Activated T-cell treated with anti-CD3 and anti-CD28 coated beads for 1 hour (primary cell): ENCODE measurements around the gene ATF7.
"Not testable (repeated sequence)": the region's sequence is repeated elsewhere in the genome, so short reads cannot be mapped to it uniquely, and the experiment has no call there.

ENCODE experiments used
- DNase-seq: peaks from one replicate; pipeline ENCODE4 v3.0.0-alpha.2; 2020; ENCODE audit warnings: low read depth

Gene ATF7

DNA sequence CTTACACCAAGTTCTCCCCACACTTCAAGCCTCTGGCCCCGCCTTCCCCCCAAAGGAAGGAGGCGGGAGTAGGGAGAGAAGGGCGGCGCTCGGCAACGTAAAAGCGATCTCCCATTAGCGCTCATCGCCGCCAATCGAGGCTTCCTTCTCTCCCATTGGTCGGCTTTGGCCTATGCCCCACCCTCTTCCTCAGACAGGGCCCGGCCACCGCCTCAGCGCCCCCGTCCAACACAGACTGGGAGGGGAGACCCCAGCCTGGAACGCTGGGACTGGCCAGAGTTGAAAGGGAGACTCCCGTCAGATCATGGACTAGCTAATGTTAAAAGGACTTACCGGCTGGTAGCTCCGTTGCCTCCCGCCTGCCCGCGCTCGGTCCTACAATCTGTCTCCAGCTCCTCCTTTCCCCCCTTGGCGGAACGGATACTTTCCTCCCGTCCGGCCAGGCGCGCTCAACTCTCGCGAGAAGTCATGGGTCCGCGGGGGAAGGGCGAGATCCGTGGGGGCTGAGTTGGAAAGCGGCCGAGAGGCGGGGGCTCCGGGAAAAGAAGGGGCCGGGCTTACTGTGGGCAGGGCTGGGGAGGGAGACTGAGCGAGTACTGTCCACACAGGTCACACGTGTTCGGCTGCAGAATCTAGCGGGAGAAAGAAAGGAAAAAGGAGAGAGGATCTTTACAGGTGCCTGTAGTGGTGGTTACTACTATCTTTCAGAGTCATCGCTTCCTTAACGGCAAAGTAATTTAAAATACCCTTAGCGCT lies at the start of gene ATF7:
ATF7 (minus strand) TSS at position 437 of the 756 bp plus-strand sequence. CDS start 25,382 bp downstream, outside the sequence.
- peak; percentile 99 for DNase-seq

DNA sequence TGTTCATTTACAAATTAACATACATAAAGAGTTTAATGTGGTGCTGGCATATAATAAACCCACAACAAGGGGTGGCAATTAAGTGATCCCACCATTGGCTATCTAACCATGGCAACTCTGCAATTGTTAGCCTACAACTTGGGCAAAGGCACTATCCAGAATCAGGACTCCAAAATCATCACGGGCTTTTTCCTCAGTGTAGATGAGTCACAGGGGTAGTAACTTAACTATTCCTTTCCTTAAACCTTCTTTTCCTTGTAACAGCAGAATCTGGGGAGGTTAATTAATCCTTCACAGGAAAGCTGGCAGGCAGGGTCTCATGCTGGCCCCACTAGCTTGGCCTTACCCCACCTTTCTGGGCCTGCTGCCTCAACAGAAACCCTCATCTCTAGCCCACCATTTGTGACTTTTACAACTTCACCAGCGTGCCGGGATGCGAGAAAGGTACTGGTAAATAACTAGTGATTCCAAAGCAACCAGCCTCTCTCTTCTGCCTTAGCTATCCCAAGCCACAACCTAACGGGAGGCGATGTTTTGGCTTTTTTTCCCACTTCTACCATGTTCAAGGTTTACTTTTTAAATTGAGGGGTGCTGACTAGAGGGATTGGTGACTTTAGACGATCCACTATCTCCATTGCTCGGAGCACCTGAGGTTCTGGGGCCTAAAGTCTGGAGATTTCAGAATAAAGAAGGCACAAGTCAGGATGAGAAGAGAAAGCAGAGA lies 49.0 kb upstream of the ATF7 start:
- no peak for DNase-seq

DNA sequence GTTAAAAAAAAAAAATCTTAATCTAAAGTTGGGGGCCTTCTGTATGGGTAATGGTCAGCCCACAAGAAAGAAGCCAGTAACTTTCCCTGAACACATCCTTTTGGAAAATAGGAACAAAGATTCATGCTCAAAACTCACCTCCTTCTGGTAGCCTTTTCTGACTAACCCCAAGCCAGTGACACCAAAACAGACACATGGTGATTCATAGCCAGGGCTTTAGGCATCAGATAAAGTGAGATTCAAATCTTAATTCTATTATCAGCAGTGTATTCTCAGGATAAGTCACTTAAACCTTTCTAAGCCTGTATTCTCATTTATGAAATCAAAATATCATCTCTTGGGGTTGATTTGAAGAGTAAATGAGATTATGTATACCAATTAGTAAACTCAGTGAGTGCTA lies 44.8 kb upstream of the ATF7 start:
- DNase-seq: no peak

- no peak for DNase-seq
These were observed 44.1 kb upstream of the ATF7 start for GRCh38 chr12:53670308-53670707.

- DNase-seq: no peak
These were observed 40.9 kb upstream of the ATF7 start for GRCh38 chr12:53667080-53667479.

- no peak for DNase-seq
These were observed 38.8 kb upstream of the ATF7 start for GRCh38 chr12:53664936-53665335.

GRCh38 chr12:53664191-53664590 lies 38.0 kb upstream of the ATF7 start:
- no peak for DNase-seq

- DNase-seq: no peak
These were observed 33.9 kb upstream of the ATF7 start for GRCh38 chr12:53660041-53660440.

GRCh38 chr12:53659571-53659981 lies 33.4 kb upstream of the ATF7 start:
- DNase-seq: no peak

- no peak for DNase-seq
These were observed 32.9 kb upstream of the ATF7 start for GRCh38 chr12:53659011-53659551.

DNA sequence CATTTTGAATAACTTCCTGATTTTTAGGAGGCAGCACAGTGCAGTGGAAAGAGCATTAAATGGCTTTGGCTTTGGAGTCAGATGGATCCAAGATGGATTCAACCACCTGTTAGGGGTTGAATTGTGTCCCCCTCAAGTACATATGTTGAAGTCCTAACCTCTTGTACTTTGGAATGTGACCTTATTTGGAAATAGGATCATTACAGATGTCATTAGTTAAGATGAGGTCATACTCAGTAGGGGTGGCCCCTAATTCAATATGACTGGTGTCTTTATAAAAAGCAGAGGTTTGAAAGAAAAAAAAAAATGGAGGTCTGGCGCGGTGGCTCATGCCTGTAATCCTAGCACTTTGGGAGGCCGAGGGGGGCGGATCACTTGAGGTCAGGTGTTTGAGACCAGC lies 30.9 kb upstream of the ATF7 start:
- no peak for DNase-seq

DNA sequence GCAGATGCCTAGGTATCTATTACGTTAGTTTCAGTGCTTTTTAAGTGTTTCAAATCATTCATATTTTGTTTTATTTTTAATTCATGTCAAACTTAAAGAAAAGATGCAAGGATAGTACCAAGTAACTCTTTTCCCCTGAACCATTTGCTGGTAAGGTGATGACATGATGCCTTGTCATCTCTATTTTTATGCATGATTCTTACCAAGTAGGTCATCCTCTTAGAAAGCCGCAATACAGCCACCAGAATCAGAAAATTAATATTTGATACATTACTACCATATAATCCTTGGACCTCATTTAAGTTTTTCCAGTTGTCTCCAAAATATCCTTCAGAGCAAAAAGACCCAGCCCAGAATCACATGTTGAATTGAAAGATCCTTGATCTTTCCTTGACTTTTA lies 27.4 kb upstream of the ATF7 start:
- no peak for DNase-seq

DNA sequence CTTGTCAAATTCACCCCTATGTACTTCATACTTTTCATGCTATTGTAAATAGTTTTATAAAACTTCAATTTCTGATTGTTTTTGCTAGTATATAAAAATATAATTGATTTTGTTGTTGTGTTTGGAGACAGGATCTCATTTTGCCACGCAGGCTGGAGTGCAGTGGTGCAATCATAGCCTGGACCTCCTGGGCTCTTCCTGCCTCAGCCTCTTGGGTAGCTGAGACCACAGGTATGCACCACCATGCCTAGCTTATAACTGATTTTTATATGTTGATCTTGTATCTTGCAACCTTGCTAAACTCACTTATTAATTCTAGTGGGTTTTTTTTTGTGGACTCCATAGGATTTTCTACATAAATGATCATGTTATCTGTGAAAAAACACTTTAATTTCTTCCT lies 26.2 kb upstream of the ATF7 start:
- DNase-seq: no peak

GRCh38 chr12:53651737-53652136 lies 25.6 kb upstream of the ATF7 start:
- no peak for DNase-seq

GRCh38 chr12:53646300-53646699 lies 20.1 kb upstream of the ATF7 start:
- DNase-seq: not testable (repeated sequence)

GRCh38 chr12:53645165-53645564 lies 19.0 kb upstream of the ATF7 start:
- no peak for DNase-seq

DNA sequence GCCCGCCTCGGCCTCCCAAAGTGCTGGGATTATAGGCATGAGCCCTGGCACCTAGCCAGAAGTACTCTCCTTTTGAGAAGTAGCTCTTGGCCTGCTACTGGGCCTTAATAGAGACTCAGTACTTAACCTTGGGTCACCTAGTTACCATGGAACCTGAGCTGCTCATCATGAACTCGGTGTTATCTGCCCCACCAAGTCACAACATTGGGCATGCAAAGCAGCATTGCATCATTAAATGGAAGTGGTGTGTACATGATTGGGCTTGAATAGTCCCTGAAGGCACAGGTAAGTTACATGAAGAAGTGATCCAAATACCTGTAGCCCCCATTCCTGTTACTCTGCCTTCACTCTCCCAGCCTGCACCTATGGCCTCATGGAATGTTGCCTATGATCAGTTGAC lies 18.0 kb upstream of the ATF7 start:
- DNase-seq: no peak

DNA sequence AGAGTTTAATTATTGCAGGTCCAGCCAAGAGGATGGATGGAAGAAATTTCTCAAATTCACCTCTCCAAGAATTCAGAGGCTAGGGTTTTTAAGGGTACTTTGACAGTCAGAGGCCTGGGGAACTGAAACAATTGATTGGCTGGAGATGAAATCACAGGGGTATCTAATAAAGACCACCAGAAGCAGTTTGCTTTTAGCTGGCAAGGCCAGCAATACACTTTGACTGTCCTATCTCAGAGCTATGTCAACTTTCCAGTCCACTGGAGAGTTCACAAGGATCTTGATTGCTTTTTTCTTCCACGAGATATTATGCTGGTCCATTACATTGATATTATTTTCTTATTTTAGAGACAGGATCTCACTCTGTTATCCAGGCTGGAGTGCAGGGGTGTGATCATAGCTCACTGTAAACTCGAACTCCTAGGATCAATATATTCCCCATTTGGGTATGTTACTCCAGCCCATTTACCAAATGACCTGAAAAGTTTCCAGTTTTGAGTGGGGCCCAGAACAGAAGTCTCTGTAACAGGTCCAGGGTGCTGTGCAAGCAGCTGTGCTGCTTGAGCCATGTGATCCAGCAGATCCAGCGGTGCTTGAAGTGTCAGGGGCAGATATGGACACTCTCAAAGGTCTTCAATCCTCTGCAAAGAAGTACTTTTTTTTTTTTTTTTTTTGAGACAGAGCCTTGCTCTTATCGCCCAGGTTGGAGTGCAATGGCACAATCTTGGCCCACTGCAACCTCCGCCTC lies 17.2 kb upstream of the ATF7 start:
- DNase-seq: no peak

- DNase-seq: no peak
These were observed 11.9 kb upstream of the ATF7 start for GRCh38 chr12:53638057-53638456.

DNA sequence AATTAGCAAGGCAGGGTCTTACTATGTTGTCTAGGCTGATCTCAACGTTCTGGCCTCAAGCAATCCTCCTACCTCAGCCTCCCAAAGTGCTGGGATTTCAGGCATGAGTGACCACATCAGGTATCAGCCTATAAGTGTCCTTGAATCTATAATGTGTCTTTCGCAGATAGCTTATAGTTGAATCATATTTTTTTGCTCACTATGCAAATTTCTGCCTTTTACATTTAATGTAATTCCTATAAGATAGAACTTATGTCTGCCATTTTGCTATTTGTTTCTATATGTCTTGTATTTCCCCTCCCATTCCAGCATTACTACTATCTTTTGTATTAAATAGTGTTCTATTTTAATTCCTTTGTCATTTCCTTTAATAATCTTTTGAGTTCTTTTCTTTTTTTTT lies 10.5 kb upstream of the ATF7 start:
- no peak for DNase-seq

DNA sequence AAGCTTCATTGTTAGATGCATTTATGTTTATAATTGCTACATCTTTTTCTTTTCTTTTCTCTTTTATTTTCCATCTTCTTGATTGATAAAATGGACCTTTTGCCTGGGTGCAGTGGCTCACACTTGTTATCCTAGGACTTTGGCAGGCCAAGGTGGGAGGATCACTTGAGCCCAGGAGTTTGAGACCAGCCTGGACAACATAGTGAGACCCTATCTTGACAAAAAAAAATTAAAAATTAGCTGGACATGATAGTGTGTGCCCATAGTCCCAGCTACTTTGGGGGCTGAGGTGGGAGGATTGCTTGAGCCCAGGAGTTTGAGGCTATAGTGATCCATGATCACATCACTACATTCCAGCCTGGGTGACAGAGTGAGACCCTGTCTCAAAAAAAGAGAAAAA lies 9.5 kb upstream of the ATF7 start:
- DNase-seq: not testable (repeated sequence)

DNA sequence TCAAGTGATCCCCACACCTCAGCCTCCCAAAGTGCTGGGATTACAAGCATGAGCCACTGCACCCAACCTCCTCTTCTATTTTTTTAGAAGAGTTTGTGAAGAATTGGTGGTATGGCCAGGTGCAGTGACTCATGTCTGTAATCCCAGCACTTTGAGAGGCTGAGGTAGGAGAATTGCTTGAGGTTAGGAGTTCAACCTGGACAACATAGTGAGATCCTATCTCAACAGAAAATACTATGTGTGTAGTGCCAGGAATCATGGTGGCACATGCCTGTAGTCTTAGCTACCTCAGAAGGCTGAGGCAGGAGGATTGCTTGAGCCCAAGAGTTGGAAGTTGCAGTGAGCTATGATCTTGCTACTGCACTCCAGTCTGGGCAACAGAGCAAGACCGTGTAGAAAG lies 5.5 kb upstream of the ATF7 start:
- no peak for DNase-seq

DNA sequence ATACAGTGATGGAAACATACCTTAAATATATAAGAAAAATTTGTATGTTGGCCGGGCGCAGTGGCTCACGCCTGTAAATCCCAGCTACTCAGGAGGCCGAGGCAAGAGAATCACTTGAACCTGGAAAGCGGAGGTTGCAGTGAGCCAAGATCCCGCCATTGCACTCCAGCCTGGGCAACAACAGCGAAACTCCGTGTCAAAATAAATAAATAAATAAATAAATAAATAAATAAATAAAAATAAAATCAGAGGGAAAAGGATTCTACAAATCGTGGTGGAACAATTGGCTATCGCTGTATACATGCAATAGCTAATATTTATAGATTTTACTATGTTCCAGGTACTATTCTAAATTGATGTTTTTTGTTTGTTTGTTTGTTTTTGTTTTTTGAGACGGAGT lies 1.7 kb upstream of the ATF7 start:
- no peak for DNase-seq
